GM18873 (cell line): ENCODE results near the gene ICAM3.

Source experiments
- ATAC-seq: cut with Tn5 transposase; IDR thresholded peaks from one replicate; pipeline ENCODE4 v1.9.1; 2021; ENCODE audit warnings: mild to moderate bottlenecking, moderate library complexity, moderate number of reproducible peaks; ENCODE audit not compliant: unreplicated experiment, low FRiP score

The ICAM3 gene

DNA sequence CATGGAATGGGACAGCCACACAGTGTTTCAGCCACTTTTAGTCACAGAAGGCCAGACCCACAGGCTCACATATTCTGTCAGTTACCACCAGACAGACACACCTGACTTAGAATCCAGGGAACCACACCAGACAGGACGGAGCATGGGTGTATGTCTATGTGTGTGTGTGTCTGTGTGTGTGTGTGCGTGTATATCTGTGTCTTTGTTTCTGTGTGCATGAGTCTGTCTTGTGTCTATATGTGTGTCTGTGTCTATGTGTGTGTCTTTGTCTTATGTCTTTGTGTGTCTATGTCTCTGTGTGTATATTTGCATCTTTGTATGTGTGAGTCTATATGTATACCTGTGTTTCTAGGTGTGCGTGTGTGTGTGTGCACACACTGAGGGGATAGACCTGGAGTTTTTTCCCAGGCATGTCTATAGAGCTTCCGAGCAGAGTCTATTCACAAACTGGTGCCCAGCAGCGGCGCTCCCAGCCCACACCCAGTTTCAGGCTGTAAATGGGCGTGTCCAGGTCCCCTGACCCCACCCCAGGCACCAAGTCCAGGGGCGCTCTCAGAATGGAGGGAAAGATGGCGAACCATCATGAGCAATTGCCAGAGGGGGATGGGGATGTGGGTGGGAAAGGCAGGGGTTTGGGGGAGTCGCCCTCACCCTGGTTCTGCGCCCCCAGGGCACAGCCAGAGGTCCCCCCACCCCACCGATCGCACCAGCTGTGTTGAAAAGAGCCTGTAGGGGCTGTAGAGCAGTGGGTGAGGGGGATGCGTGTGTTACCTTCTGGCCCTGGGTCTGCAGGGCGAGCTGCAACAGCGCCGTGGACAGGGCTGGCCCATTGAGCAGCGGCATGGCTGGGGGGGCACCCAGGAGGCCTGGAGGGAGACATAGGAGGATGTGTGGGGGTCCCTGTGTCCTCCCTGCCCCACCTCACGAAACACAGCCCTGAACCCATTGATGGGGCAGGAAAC is 17.3 kb downstream of the ICAM3 start:
- ATAC-seq, result no peak

- ATAC-seq, result no peak
Observed at GRCh38 chr19:10321417-10321797, 18.0 kb downstream of the ICAM3 start.

- ATAC-seq, result no peak
Observed at GRCh38 chr19:10320602-10321416, 18.6 kb downstream of the ICAM3 start.

- no peak for ATAC-seq
Observed at GRCh38 chr19:10318807-10319682, 20.4 kb downstream of the ICAM3 start.

DNA sequence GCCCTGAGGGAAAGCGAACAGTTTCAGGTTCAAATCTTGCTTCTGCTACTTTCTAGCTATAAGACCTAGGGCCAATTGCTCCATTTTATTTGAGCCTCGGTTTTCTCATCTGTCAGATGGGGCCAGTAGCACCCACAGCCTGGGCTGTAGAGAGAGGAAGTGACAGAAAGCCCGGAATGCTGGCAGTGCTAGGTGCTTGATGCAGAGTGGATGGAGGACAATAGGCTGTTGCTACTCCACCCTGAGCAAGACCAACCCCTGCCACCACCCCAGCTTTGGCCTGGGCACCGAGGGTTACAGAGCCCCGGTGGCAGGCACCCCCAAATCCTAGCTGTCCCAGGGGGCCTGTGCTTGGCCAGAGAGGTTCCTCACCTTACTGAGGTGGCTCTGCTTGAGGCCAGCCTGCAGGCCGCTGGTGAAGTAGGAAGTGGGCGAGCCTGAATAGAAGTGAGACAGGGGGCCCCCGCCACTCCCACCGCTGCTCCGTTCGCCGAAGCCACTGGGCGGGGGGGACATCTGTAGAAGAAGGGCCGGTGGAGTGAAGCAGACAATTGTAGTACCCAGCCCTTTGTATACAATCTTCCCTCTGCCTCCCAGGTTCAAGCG is 21.5 kb downstream of the ICAM3 start:
- no peak for ATAC-seq

GRCh38 chr19:10317045-10317856 is 22.2 kb downstream of the ICAM3 start:
- no peak for ATAC-seq

GRCh38 chr19:10316229-10317044 is 23.0 kb downstream of the ICAM3 start:
- no peak for ATAC-seq

- ATAC-seq, result peak; percentile 55
Observed at GRCh38 chr19:10315335-10316214, 23.8 kb downstream of the ICAM3 start, which contains the start of gene FDX2. Gene FDX2, minus strand, starts transcription at chr19:10316015. Its CDS starts 19 bp downstream, at chr19:10315996.

DNA sequence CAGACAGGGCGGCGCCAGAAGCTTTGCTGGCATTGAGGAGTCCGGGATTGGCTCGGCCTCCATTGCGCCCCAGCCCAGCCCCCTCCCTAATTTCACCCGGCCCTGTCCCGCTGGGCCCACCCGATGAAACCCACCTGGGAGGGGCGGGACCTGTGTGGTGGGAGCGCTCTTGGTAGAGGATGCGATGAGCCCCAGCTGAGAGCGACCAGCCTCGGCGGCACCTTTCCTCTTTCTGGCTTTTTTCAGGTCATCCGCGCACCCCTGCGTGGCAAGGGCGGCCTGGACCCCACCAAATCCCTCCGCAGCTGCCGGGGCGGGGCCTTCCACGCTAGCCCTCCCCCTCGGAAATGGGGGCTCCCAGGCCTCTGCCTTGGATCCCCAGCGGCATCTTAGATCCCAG is 30.0 kb downstream of the ICAM3 start, which contains the start of gene ZGLP1:
TSS of gene ZGLP1 (minus strand) at position 393 of the 400 bp plus-strand sequence.
- no peak for ATAC-seq

GRCh38 chr19:10306327-10306726 is 33.1 kb downstream of the ICAM3 start:
- ATAC-seq, result no peak

GRCh38 chr19:10305139-10305806 is 34.2 kb downstream of the ICAM3 start:
- ATAC-seq, result no peak

DNA sequence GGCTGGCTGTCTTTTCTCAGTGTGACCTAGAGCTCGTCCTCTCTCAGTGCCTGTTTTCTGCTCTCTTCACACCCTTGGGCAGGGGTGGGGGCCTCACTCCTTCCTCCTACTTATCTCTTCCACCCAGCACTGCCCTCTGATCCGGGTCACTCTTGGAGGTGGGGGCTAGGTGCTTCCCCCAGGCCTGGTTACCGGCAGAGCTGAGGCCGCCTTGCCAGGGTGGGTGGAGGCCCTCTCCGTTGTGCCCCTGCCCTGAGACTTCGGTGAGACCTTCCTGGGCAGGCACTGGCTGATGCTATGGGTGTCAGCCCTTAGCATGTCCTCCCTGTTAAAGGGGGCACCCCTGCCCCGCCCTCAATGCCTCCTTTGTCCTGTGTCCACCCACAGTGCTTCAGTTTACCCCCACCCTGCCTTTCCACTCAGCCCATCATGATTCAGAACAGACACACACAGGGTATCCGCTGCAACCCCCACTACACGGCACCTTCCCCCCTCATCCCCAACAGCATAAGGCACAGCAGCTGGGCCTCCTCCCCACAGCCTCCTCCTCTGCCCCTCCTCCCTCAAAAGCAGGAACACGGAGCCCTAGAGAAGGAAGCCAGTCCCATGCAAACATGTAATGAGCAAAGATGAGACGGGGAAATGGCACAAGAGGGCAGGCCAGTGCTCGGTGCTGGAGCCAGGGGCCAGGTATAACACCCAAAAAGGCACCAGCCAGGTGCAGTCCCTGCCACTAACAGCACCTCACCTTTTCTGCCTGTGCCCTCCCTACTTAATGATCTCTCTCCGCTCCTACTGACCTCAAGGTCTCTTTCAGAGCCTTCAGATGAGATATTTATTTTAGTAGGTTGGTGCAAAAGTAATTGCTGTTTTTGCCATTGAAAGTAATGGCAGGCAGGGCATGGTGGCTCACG is 39.6 kb downstream of the ICAM3 start:
- ATAC-seq, result no peak

GRCh38 chr19:10295847-10296591 is 43.4 kb downstream of the ICAM3 start:
- ATAC-seq, result no peak

GRCh38 chr19:10295305-10295846 is 44.0 kb downstream of the ICAM3 start:
- ATAC-seq, result no peak

DNA sequence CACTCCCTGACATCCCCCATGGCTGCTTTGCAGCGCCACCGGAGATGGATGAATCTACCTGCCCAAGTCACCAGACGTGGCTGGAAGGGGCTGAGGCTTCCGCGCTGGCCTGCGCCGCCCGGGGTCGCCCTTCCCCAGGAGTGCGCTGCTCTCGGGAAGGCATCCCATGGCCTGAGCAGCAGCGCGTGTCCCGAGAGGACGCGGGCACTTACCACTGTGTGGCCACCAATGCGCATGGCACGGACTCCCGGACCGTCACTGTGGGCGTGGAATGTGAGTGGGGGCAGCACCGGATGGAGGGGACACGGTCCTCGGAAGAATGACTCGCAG is 45.1 kb downstream of the ICAM3 start:
- ATAC-seq, result no peak
